ENCODE measurements around the gene RNF212. TPM values are rescaled to one million over a fixed set of nuclear protein-coding genes. Genes with fewer than 3 reads are reported as not detected.

RNF212 gene
- total RNA-seq, 6 donors from 2014 or later, result 2.7 to 14.7 (median 5.3) TPM

- TF ChIP-seq POLR2A (IDR thresholded peaks at IDR 0.05) (no peak), POLR2AphosphoS5 (IDR thresholded peaks at IDR 0.05) (no peak), EP300 (IDR thresholded peaks at IDR 0.05) (no peak)
- TF ChIP-seq, protein P1, sequence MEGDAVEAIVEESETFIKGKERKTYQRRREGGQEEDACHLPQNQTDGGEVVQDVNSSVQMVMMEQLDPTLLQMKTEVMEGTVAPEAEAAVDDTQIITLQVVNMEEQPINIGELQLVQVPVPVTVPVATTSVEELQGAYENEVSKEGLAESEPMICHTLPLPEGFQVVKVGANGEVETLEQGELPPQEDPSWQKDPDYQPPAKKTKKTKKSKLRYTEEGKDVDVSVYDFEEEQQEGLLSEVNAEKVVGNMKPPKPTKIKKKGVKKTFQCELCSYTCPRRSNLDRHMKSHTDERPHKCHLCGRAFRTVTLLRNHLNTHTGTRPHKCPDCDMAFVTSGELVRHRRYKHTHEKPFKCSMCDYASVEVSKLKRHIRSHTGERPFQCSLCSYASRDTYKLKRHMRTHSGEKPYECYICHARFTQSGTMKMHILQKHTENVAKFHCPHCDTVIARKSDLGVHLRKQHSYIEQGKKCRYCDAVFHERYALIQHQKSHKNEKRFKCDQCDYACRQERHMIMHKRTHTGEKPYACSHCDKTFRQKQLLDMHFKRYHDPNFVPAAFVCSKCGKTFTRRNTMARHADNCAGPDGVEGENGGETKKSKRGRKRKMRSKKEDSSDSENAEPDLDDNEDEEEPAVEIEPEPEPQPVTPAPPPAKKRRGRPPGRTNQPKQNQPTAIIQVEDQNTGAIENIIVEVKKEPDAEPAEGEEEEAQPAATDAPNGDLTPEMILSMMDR (IDR thresholded peaks at IDR 0.05), result no peak
- DNase-seq (no peak), ATAC-seq (ENCODE audit: low FRiP score in 2 of 2) (no peak)
- Histone ChIP-seq H3K4me3 (no peak overlapping the region), H3K36me3 (no peaks in the 10 kb centered on the region), H3K4me1 (peaks cover 3 to 15% (median 6%) of the 10 kb centered on the region in 4 donors), H3K9me3 (no peaks in the 10 kb centered on the region), H3K27ac (no peak overlapping the region), H3K27me3 (no peaks in the 10 kb centered on the region)
- WGBS, 2 donors, result 90 to 93% methylated on average over 8 to 9 of the region's 9 CpGs
These were observed 32.9 kb downstream of the RNF212 start for GRCh38 chr4:1080432-1080831.

DNA sequence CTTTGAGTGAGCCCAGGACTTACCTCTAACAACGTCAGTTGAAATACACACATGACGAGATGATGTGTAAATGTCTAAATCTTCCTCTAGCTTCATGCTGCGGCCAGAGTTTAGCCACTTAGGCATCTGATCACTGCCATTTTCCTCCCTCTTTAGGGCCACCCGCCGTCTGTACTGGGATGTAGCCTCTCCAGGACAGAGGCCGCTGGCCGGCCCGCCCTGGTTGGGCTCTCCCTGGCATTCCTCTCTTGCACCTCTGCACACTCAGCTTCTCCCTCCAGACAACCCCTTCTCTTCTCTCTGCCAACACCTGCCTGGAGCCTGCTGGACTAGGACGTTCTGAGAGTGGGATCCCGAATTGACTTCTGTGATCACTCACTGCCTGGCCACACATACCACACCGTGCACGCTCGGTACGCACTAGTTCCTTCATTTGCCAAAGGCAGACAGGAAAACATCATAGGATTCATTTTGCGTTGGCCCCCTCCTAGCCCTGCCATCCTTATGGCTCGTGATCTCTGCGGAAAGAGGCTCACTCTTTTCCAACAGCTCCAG is 33.6 kb downstream of the RNF212 start:
- no peak overlapping the region for H3K27ac ChIP-seq
- no peaks in the 10 kb centered on the region for H3K27me3 ChIP-seq
- ATAC-seq (ENCODE audit: low FRiP score in 2 of 2), result no peak
- no peak overlapping the region for H3K4me3 ChIP-seq
- H3K4me1 ChIP-seq, result peaks cover 3 to 15% (median 6%) of the 10 kb centered on the region in 4 donors
- 84 to 85% methylated on average over 17 of the region's 17 CpGs for WGBS, 2 donors
- peak in 1 of 2 donors; percentile 50 for DNase-seq
- TF ChIP-seq POLR2A (IDR thresholded peaks at IDR 0.05) (no peak), EP300 (IDR thresholded peaks at IDR 0.05) (no peak)
- H3K36me3 ChIP-seq, result no peaks in the 10 kb centered on the region
- no peaks in the 10 kb centered on the region for H3K9me3 ChIP-seq

DNA sequence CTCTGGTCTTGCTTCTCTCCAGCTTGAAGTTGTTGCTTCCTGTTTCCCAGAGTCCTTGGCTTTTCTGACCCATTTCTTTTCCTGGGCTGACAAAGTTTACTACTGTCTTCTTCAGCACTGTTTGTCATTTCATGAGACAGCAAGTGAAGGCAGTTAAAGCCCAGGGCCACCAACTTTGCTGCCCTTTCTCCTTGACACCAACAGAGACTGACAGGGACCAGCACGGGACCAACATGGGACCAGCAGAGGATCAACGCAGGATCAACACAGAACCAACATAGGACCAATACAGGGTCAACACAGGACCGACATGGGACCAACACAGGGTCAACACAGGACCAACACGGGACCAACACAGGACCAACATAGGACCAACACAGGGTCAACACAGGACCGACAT is 34.9 kb downstream of the RNF212 start:
- Histone ChIP-seq H3K36me3 (no peaks in the 10 kb centered on the region), H3K4me3 (no peak overlapping the region), H3K27ac (no peak overlapping the region), H3K27me3 (no peaks in the 10 kb centered on the region), H3K4me1 (peaks cover 3 to 15% (median 6%) of the 10 kb centered on the region in 4 donors), H3K9me3 (no peaks in the 10 kb centered on the region)
- DNase-seq (no peak), ATAC-seq (ENCODE audit: low FRiP score in 2 of 2) (no peak)
- TF ChIP-seq POLR2A (IDR thresholded peaks at IDR 0.05) (no peak), EP300 (IDR thresholded peaks at IDR 0.05) (no peak), POLR2AphosphoS5 (IDR thresholded peaks at IDR 0.05) (no peak)
- TF ChIP-seq, protein P1 (IDR thresholded peaks at IDR 0.05), result no peak
- WGBS, 2 donors, result 91 to 96% methylated on average over 3 to 5 of the region's 5 CpGs

DNA sequence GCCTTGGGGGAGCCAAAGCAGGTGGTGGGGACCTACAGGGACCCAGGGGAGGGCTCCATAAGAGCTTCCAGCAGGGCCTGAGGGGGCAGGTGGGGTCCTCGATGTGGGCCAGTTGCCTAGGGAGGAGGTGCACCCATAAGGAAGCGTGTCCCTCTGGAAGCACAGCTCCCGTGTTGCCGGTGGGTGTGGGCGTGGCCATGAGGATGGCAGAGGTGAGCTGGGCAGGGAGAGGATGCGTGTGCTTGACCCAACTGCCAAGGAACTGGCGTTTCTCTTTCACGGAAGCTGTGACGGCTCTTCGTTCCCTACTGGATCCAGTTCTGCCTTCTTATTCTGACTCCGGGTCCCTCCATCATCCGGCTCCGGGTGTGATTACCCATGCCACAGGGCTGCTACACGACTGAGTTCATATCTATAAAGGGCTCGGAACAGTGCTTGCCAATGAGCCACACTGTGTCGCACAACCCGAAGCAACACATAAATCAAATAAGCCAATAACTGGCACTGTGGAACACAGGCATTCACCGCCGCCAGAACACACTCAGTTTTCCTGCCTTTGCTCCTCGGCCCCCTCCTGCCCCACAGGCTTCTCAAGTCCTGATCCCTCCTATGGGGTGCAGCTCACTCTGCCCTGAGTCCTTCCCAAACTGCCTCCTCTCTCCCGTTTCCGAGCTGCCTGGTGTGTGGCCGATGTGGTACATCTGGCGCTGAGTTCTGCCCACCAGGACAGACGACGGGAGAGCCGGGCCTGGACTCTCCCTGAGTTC is 35.5 kb downstream of the RNF212 start:
- no peak overlapping the region for H3K27ac ChIP-seq
- peaks cover 3 to 13% (median 6%) of the 10 kb centered on the region in 4 donors for H3K4me1 ChIP-seq
- no peaks in the 10 kb centered on the region for H3K27me3 ChIP-seq
- no peaks in the 10 kb centered on the region for H3K9me3 ChIP-seq
- no peak overlapping the region for H3K4me3 ChIP-seq
- H3K36me3 ChIP-seq, result no peaks in the 10 kb centered on the region
- TF ChIP-seq POLR2A (IDR thresholded peaks at IDR 0.05) (no peak), POLR2AphosphoS5 (IDR thresholded peaks at IDR 0.05) (no peak), EP300 (IDR thresholded peaks at IDR 0.05) (no peak)
- TF ChIP-seq, protein P1 (IDR thresholded peaks at IDR 0.05), result no peak
- 80 to 88% methylated on average over 26 to 27 of the region's 27 CpGs for WGBS, 2 donors
- ATAC-seq (ENCODE audit: low FRiP score in 2 of 2), result no peak
- DNase-seq, result peak in 1 of 2 donors; percentile 60

DNA sequence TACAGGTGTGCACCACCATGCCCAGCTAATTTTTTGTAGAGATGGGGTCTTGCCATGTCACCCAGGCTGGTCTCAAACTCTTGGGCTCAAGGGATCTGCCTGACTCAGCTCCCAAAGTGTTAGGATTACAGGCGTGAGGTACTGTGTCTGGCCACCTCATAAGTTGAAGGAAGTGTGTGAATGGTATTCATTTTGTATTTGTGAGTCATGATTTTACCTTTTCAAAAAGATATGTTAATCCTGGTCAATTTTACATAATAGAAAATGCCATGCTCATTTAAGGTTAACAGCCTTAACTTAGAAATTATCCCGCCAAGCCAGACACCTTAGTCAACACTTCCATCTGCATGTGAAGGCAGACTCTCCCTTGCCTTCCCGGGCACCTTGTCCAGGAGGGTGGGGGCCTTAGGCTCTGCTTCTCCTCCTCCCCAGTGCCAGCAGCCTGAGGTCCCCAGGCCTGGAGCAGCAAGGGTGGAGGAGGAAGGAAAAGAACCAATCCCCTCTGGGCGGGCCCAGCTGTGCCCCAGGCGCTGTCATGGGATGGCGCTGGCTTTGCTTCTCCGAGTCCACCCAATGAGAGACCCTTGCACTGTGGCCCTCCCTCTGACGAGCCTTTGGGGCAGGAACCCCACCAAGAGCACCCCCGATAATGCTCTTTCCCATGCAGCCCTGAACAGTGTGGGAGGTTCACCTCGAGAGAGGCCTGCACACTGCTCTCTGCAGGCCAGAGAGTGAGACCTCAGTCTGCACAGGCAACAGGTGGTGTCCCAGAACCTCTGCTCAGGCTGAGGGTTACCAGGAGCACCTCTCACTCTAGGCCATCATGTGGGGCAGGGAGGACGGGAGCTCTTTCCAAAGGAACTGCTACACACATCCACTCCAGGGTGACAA is 37.3 kb downstream of the RNF212 start:
- Histone ChIP-seq H3K9me3 (peaks cover 0 to 2% (median 0%) of the 10 kb centered on the region in 4 donors), H3K27me3 (no peaks in the 10 kb centered on the region), H3K36me3 (no peaks in the 10 kb centered on the region), H3K4me3 (no peak overlapping the region), H3K4me1 (no peaks in the 10 kb centered on the region), H3K27ac (no peak overlapping the region)
- WGBS, 2 donors, result 72 to 85% methylated on average over 3 to 11 of the region's 11 CpGs
- ATAC-seq (ENCODE audit: low FRiP score in 2 of 2) (no peak), DNase-seq (peak in 1 of 2 donors; percentile 45)
- TF ChIP-seq POLR2A (IDR thresholded peaks at IDR 0.05) (no peak), EP300 (IDR thresholded peaks at IDR 0.05) (no peak), POLR2AphosphoS5 (IDR thresholded peaks at IDR 0.05) (no peak)
- TF ChIP-seq, protein P1 (IDR thresholded peaks at IDR 0.05), result no peak

All from upper lobe of left lung (tissue), 6 donors.